Calu3 (cell line): Measurements from ENCODE around the gene CACNA2D2. TPM values are rescaled to one million over a fixed set of nuclear protein-coding genes. Genes with fewer than 3 reads are reported as not detected.

Experiments used
- BruUV-seq: library from RNA; stranded (reverse); fragments of 400-500 nt; replicated peaks from 2 replicates; lab custom pipeline; 2021; lab: Mats Ljungman, UMichigan
- CTCF ChIA-PET: fragments of 300-600 bp; sonication (Branson Sonifier 250); formaldehyde crosslinking; loops from one replicate; lab custom pipeline; 2022; ENCODE audit warnings: antibody characterized with exemption; lab: Charles Lee
- DNase-seq: peaks from one replicate; pipeline ENCODE4 v3.0.0; 2022
- H3K27ac Mint-ChIP-seq: one replicate; pipeline ENCODE4 v1.8.0; 2022; ENCODE audit warnings: mixed read lengths; ENCODE audit not compliant: unreplicated experiment
- H3K27me3 Mint-ChIP-seq: one replicate; pipeline ENCODE4 v1.8.0; 2022; ENCODE audit warnings: mixed read lengths; ENCODE audit not compliant: unreplicated experiment
- H3K36me3 Mint-ChIP-seq: one replicate; pipeline ENCODE4 v1.8.0; 2022; ENCODE audit warnings: mild to moderate bottlenecking, moderate library complexity, mixed read lengths; ENCODE audit not compliant: insufficient read depth, unreplicated experiment
- H3K4me1 Mint-ChIP-seq: one replicate; pipeline ENCODE4 v1.8.0; 2022; ENCODE audit warnings: mild to moderate bottlenecking, low read depth, mixed read lengths; ENCODE audit not compliant: unreplicated experiment
- H3K4me3 Mint-ChIP-seq: one replicate; pipeline ENCODE4 v1.8.0; 2022; ENCODE audit warnings: mild to moderate bottlenecking, low read depth, moderate library complexity, mixed read lengths; ENCODE audit not compliant: unreplicated experiment
- H3K9me3 Mint-ChIP-seq: one replicate; pipeline ENCODE4 v1.8.0; 2022; ENCODE audit warnings: low read depth, mixed read lengths; ENCODE audit not compliant: unreplicated experiment
- intact Hi-C: fragments of 100-400 bp; cut with micrococcal nuclease; formaldehyde crosslinking; loops from one replicate; pipeline ENCODE4 v1.10.0; 2022; ENCODE audit not compliant: unreplicated experiment
- total RNA-seq: library from RNA; stranded (reverse); gene quantifications from 2 replicates; pipeline ENCODE4 v1.2.3, GENCODE V29; 2022
- TF ChIP-seq, protein P1 (sequence below): fragments of 200-600 bp; IDR thresholded peaks from one replicate; pipeline ENCODE4 v1.8.0; 2022; ENCODE audit warnings: antibody characterized with exemption; ENCODE audit not compliant: unreplicated experiment

CACNA2D2 gene
- total RNA-seq, 1 experiment from 2014 or later = 0.12 TPM

- CTCF ChIA-PET = interaction anchor here (1.2 kb wide), 1 partner anchor 21 kb away, joined by 3 read pairs; no protein-coding TSS in a partner anchor
These were observed 134.3 kb downstream of the CACNA2D2 start for GRCh38 chr3:50369012-50369670.

GRCh38 chr3:50365842-50366220 lies 137.6 kb downstream of the CACNA2D2 start:
- intact Hi-C loops = no loop called here
- CTCF ChIA-PET = no interaction called here
- H3K4me3 Mint-ChIP-seq = peak overlapping the region; percentile 64

More at GRCh38 chr3:50369012-50369670, 134.3 kb downstream of the CACNA2D2 start:
- no peak overlapping the region for H3K27ac Mint-ChIP-seq
- no peak for DNase-seq
- TF ChIP-seq, protein P1, sequence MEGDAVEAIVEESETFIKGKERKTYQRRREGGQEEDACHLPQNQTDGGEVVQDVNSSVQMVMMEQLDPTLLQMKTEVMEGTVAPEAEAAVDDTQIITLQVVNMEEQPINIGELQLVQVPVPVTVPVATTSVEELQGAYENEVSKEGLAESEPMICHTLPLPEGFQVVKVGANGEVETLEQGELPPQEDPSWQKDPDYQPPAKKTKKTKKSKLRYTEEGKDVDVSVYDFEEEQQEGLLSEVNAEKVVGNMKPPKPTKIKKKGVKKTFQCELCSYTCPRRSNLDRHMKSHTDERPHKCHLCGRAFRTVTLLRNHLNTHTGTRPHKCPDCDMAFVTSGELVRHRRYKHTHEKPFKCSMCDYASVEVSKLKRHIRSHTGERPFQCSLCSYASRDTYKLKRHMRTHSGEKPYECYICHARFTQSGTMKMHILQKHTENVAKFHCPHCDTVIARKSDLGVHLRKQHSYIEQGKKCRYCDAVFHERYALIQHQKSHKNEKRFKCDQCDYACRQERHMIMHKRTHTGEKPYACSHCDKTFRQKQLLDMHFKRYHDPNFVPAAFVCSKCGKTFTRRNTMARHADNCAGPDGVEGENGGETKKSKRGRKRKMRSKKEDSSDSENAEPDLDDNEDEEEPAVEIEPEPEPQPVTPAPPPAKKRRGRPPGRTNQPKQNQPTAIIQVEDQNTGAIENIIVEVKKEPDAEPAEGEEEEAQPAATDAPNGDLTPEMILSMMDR = no peak
- intact Hi-C loops = no loop called here
- no TSS peak for BruUV-seq
- H3K27me3 Mint-ChIP-seq = peaks cover 63% of the 10 kb centered on the region
- no peak overlapping the region for H3K4me3 Mint-ChIP-seq
- H3K36me3 Mint-ChIP-seq = peaks cover 13% of the 10 kb centered on the region
- no peaks in the 10 kb centered on the region for H3K4me1 Mint-ChIP-seq
- H3K9me3 Mint-ChIP-seq = no peaks in the 10 kb centered on the region

GRCh38 chr3:50365080-50365841 lies 138.2 kb downstream of the CACNA2D2 start:
- intact Hi-C loops = no loop called here
- no TSS peak for BruUV-seq

More at GRCh38 chr3:50365842-50366220, 137.6 kb downstream of the CACNA2D2 start:
- no TSS peak for BruUV-seq
- no peak for DNase-seq
- Mint-ChIP-seq H3K4me1 (no peaks in the 10 kb centered on the region), H3K27me3 (peaks cover 44% of the 10 kb centered on the region), H3K9me3 (no peaks in the 10 kb centered on the region), H3K36me3 (peaks cover 13% of the 10 kb centered on the region), H3K27ac (no peak overlapping the region)
- TF ChIP-seq, protein P1 = no peak

GRCh38 chr3:50364573-50365079 lies 138.8 kb downstream of the CACNA2D2 start:
- BruUV-seq = no TSS peak
- CTCF ChIA-PET = interaction anchor here (0.6 kb wide), 1 partner anchor 187 kb away, joined by 3 read pairs; no protein-coding TSS in a partner anchor
- Mint-ChIP-seq H3K36me3 (peaks cover 14% of the 10 kb centered on the region), H3K27ac (no peak overlapping the region), H3K4me3 (peak overlapping the region; percentile 64), H3K27me3 (peaks cover 32% of the 10 kb centered on the region), H3K4me1 (no peaks in the 10 kb centered on the region), H3K9me3 (no peaks in the 10 kb centered on the region)
- TF ChIP-seq, protein P1 = no peak
- intact Hi-C loops = no loop called here
- DNase-seq = no peak

More at GRCh38 chr3:50365080-50365841, 138.2 kb downstream of the CACNA2D2 start:
- CTCF ChIA-PET = interaction anchor here (0.6 kb wide), 1 partner anchor 187 kb away, joined by 3 read pairs; no protein-coding TSS in a partner anchor
- DNase-seq = peak; percentile 87
- H3K4me3 Mint-ChIP-seq = peak overlapping the region; percentile 64
- TF ChIP-seq, protein P1 = no peak
- H3K9me3 Mint-ChIP-seq = no peaks in the 10 kb centered on the region
- peaks cover 39% of the 10 kb centered on the region for H3K27me3 Mint-ChIP-seq
- H3K36me3 Mint-ChIP-seq = peaks cover 13% of the 10 kb centered on the region
- no peak overlapping the region for H3K27ac Mint-ChIP-seq
- H3K4me1 Mint-ChIP-seq = no peaks in the 10 kb centered on the region
